ENCODE measurements around the gene VAV3.

DNA sequence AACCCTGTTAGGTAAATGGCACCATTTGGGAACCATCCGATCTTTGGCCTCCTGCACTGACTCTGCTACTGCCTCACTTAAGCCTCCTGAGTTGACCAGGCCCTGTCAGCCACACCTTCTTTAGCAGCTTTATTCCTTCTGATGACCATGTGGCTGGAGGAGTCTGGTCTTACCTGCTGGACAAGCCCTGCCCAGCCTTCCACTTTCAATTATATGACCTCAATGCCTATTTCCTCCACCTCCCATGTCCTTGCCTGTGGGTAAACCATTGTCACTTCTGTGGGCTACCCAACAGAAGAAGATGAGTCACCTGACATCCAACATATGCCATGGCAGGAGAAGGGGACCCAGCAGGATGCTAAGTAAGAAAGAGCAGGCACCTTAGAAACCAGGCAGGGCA lies 430.3 kb downstream of the VAV3 start:
- no peak for TF ChIP-seq MXI1 (IDR thresholded peaks at IDR 0.05; ENCODE audit: low read depth, low read length)
- no peak for TF ChIP-seq ZBTB7A (IDR thresholded peaks at IDR 0.05; ENCODE audit: borderline replicate concordance, control insufficient read depth, low read depth, low read length)
- TF ChIP-seq, protein P1, sequence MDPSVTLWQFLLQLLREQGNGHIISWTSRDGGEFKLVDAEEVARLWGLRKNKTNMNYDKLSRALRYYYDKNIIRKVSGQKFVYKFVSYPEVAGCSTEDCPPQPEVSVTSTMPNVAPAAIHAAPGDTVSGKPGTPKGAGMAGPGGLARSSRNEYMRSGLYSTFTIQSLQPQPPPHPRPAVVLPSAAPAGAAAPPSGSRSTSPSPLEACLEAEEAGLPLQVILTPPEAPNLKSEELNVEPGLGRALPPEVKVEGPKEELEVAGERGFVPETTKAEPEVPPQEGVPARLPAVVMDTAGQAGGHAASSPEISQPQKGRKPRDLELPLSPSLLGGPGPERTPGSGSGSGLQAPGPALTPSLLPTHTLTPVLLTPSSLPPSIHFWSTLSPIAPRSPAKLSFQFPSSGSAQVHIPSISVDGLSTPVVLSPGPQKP (CRISPR knock-in tag; IDR thresholded peaks at IDR 0.05): no peak
- TF ChIP-seq, protein P2, sequence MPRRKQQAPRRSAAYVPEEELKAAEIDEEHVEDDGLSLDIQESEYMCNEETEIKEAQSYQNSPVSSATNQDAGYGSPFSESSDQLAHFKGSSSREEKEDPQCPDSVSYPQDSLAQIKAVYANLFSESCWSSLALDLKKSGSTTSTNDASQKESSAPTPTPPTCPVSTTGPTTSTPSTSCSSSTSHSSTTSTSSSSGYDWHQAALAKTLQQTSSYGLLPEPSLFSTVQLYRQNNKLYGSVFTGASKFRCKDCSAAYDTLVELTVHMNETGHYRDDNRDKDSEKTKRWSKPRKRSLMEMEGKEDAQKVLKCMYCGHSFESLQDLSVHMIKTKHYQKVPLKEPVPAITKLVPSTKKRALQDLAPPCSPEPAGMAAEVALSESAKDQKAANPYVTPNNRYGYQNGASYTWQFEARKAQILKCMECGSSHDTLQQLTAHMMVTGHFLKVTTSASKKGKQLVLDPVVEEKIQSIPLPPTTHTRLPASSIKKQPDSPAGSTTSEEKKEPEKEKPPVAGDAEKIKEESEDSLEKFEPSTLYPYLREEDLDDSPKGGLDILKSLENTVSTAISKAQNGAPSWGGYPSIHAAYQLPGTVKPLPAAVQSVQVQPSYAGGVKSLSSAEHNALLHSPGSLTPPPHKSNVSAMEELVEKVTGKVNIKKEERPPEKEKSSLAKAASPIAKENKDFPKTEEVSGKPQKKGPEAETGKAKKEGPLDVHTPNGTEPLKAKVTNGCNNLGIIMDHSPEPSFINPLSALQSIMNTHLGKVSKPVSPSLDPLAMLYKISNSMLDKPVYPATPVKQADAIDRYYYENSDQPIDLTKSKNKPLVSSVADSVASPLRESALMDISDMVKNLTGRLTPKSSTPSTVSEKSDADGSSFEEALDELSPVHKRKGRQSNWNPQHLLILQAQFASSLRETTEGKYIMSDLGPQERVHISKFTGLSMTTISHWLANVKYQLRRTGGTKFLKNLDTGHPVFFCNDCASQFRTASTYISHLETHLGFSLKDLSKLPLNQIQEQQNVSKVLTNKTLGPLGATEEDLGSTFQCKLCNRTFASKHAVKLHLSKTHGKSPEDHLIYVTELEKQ (CRISPR knock-in tag; IDR thresholded peaks at IDR 0.05): no peak
- TF ChIP-seq EP400 (IDR thresholded peaks at IDR 0.05): no peak
- no peak for TF ChIP-seq MCM3 (IDR thresholded peaks at IDR 0.05)
- no peak for TF ChIP-seq XRCC5 (IDR thresholded peaks at IDR 0.05; ENCODE audit: low read depth, low read length)
- no peak for TF ChIP-seq HDAC1 (IDR thresholded peaks at IDR 0.05)
- no peak for TF ChIP-seq KLF16 (IDR thresholded peaks at IDR 0.05)
- no peak for TF ChIP-seq JUND (IDR thresholded peaks at IDR 0.05; ENCODE audit: borderline replicate concordance, low read depth, low read length)
- TF ChIP-seq JUND (tag; IDR thresholded peaks at IDR 0.05; ENCODE audit: borderline replicate concordance, low read depth, low read length): no peak
- TF ChIP-seq ZNF316 (IDR thresholded peaks at IDR 0.05): no peak
- TF ChIP-seq NFYB (IDR thresholded peaks at IDR 0.05; ENCODE audit: extremely low read depth, insufficient read length): no peak
